Measurements from ENCODE around the gene EEPD1.

EEPD1 gene

GRCh38 chr7:36110584-36110983, 42.5 kb upstream of the EEPD1 start:
- H3K27ac ChIP-seq: no peak overlapping the region
- no peak for TF ChIP-seq CTCF (IDR thresholded peaks at IDR 0.05; ENCODE audit: low read depth, low read length, missing control alignments)
- in situ Hi-C loops (cut with HindIII; ENCODE audit: low pct_ligation_motif_present, low sequenced_read_pairs): no loop called here
- H3K27me3 ChIP-seq (replicated peaks): no peaks in the 10 kb centered on the region
- H3K36me3 ChIP-seq (replicated peaks): no peaks in the 10 kb centered on the region
- no peak overlapping the region for H3K4me3 ChIP-seq (ENCODE audit: low read depth, low read length)
- no peak for DNase-seq

GRCh38 chr7:36112969-36113368, 40.1 kb upstream of the EEPD1 start:
- no peak for TF ChIP-seq CTCF (IDR thresholded peaks at IDR 0.05; ENCODE audit: low read depth, low read length, missing control alignments)
- in situ Hi-C loops (cut with HindIII; ENCODE audit: low pct_ligation_motif_present, low sequenced_read_pairs): no loop called here
- Histone ChIP-seq H3K27ac (no peak overlapping the region), H3K27me3 (replicated peaks) (no peaks in the 10 kb centered on the region), H3K4me3 (ENCODE audit: low read depth, low read length) (no peak overlapping the region), H3K36me3 (replicated peaks) (no peaks in the 10 kb centered on the region)
- DNase-seq: no peak

- TF ChIP-seq CTCF (IDR thresholded peaks at IDR 0.05; ENCODE audit: low read depth, low read length, missing control alignments): no peak
- no peak overlapping the region for H3K4me3 ChIP-seq (ENCODE audit: low read depth, low read length)
- no peak overlapping the region for H3K27ac ChIP-seq
- in situ Hi-C loops (cut with HindIII; ENCODE audit: low pct_ligation_motif_present, low sequenced_read_pairs): no loop called here
- no peaks in the 10 kb centered on the region for H3K27me3 ChIP-seq (replicated peaks)
- no peak for DNase-seq
- H3K36me3 ChIP-seq (replicated peaks): no peaks in the 10 kb centered on the region
Measured at GRCh38 chr7:36114355-36114754, 38.7 kb upstream of the EEPD1 start.

- Histone ChIP-seq H3K27ac (peak overlapping the region; percentile 89), H3K27me3 (replicated peaks) (no peaks in the 10 kb centered on the region), H3K4me3 (ENCODE audit: low read depth, low read length) (peak overlapping the region; percentile 26), H3K36me3 (replicated peaks) (no peaks in the 10 kb centered on the region)
- peak; percentile 98 for DNase-seq
- no peak for TF ChIP-seq CTCF (IDR thresholded peaks at IDR 0.05; ENCODE audit: low read depth, low read length, missing control alignments)
- in situ Hi-C loops (cut with HindIII; ENCODE audit: low pct_ligation_motif_present, low sequenced_read_pairs): no loop called here
Measured at GRCh38 chr7:36115448-36116321, 37.4 kb upstream of the EEPD1 start.

- DNase-seq: no peak
- peak overlapping the region; percentile 89 for H3K27ac ChIP-seq
- in situ Hi-C loops (cut with HindIII; ENCODE audit: low pct_ligation_motif_present, low sequenced_read_pairs): no loop called here
- no peaks in the 10 kb centered on the region for H3K27me3 ChIP-seq (replicated peaks)
- H3K36me3 ChIP-seq (replicated peaks): no peaks in the 10 kb centered on the region
- TF ChIP-seq CTCF (IDR thresholded peaks at IDR 0.05; ENCODE audit: low read depth, low read length, missing control alignments): no peak
- no peak overlapping the region for H3K4me3 ChIP-seq (ENCODE audit: low read depth, low read length)
Measured at GRCh38 chr7:36116347-36117202, 36.5 kb upstream of the EEPD1 start.

Measured in brain microvascular endothelial cell (primary cell).